GM18502 (cell line): ENCODE data around the gene HSPA1A.
"Not testable (repeated sequence)": the region's sequence is repeated elsewhere in the genome, so short reads cannot be mapped to it uniquely, and the experiment has no call there.

Experiments used
- ATAC-seq: cut with Tn5 transposase; IDR thresholded peaks from one replicate; pipeline ENCODE4 v1.9.1; 2021; ENCODE audit warnings: mild to moderate bottlenecking; ENCODE audit not compliant: unreplicated experiment, poor library complexity

HSPA1A gene

GRCh38 chr6:31806470-31807272 lies 8.7 kb upstream of the HSPA1A start, which contains the start of gene LSM2:
LSM2 (minus strand) TSS chr6:31806966; CDS start chr6:31806757, 209 bp downstream.
- peak; percentile 94 for ATAC-seq

GRCh38 chr6:31808599-31808998 lies 6.7 kb upstream of the HSPA1A start:
- not testable (repeated sequence) for ATAC-seq

GRCh38 chr6:31811645-31812044 lies 3.7 kb upstream of the HSPA1A start:
- no peak for ATAC-seq

- ATAC-seq, result no peak
Measured at GRCh38 chr6:31813465-31813849, 1.9 kb upstream of the HSPA1A start.

- no peak for ATAC-seq
Measured at GRCh38 chr6:31814677-31815024, 692 bp upstream of the HSPA1A start.

GRCh38 chr6:31817133-31817928 lies 2.0 kb downstream of the HSPA1A start:
- not testable (repeated sequence) for ATAC-seq

GRCh38 chr6:31817929-31818511 lies 2.7 kb downstream of the HSPA1A start:
- not testable (repeated sequence) for ATAC-seq

- ATAC-seq, result no peak
Measured at GRCh38 chr6:31819871-31820299, 4.5 kb downstream of the HSPA1A start.

- not testable (repeated sequence) for ATAC-seq
Measured at GRCh38 chr6:31820399-31820798, 5.1 kb downstream of the HSPA1A start.

GRCh38 chr6:31821301-31822035 lies 6.1 kb downstream of the HSPA1A start:
- peak; percentile 39 for ATAC-seq

GRCh38 chr6:31822036-31822821 lies 6.9 kb downstream of the HSPA1A start:
- ATAC-seq, result peak; percentile 40

GRCh38 chr6:31823592-31824196 lies 8.4 kb downstream of the HSPA1A start:
- ATAC-seq, result not testable (repeated sequence)

- no peak for ATAC-seq
Measured at GRCh38 chr6:31825553-31825952, 10.2 kb downstream of the HSPA1A start.

GRCh38 chr6:31826793-31827285 lies 11.5 kb downstream of the HSPA1A start:
- ATAC-seq, result no peak

- peak; percentile 66 for ATAC-seq
Measured at GRCh38 chr6:31827286-31828079, 12.1 kb downstream of the HSPA1A start, which contains the start of gene HSPA1B. HSPA1B (plus strand) TSS chr6:31827738; CDS start chr6:31827951, 213 bp downstream.

- no peak for ATAC-seq
Measured at GRCh38 chr6:31829633-31830283, 14.4 kb downstream of the HSPA1A start.

GRCh38 chr6:31830886-31831335 lies 15.6 kb downstream of the HSPA1A start:
- ATAC-seq, result no peak
